Panc1 (cell line): ENCODE results near the gene CNTN1. TPM values are rescaled to one million over a fixed set of nuclear protein-coding genes. Genes with fewer than 3 reads are reported as not detected.

ENCODE experiments used
- ATAC-seq: fragments of 200-7000 bp; cut with Tn5 transposase; 2 replicates; pipeline ENCODE4 v1.9.1; 2020; ENCODE audit warnings: mild to moderate bottlenecking, moderate library complexity
- BruUV-seq: library from RNA; stranded (reverse); fragments of 400-500 nt; replicated peaks from 2 replicates; lab custom pipeline; 2021; lab: Mats Ljungman, UMichigan
- CTCF ChIA-PET: fragments of 300-600 bp; sonication (Branson Sonifier 250); formaldehyde crosslinking; loops from one replicate; lab custom pipeline; 2022; ENCODE audit warnings: antibody characterized with exemption; lab: Charles Lee
- POLR2A ChIA-PET: fragments of 300-600 bp; sonication (Branson Sonifier 250); formaldehyde crosslinking; loops from one replicate; lab custom pipeline; 2022; ENCODE audit warnings: antibody characterized with exemption; lab: Charles Lee
- DNase-seq: peaks from one replicate; pipeline ENCODE4 v3.0.0-alpha.2; 2010; ENCODE audit warnings: low read depth, low spot score
- H3K27ac ChIP-seq: 2 replicates; pipeline ENCODE4 v1.5.1; 2011; ENCODE audit warnings: mild to moderate bottlenecking, low read length, inconsistent platforms
- H3K27me3 ChIP-seq: fragments of 200-500 bp; sonication (Bioruptor generic); 2 replicates; pipeline ENCODE4 v1.6.0; 2014; ENCODE audit warnings: low read length, inconsistent platforms; ENCODE audit not compliant: control insufficient read depth, insufficient read depth
- H3K36me3 ChIP-seq: fragments of 200-500 bp; sonication (Bioruptor generic); 2 replicates; pipeline ENCODE4 v1.5.1; 2014; ENCODE audit warnings: inconsistent platforms, mild to moderate bottlenecking, low read length, moderate library complexity; ENCODE audit not compliant: control insufficient read depth, insufficient read depth
- H3K4me1 ChIP-seq: 2 replicates; pipeline ENCODE4 v1.5.1; 2011; ENCODE audit warnings: inconsistent platforms, mild to moderate bottlenecking, low read length, moderate library complexity; ENCODE audit not compliant: control insufficient read depth, insufficient read depth
- H3K4me3 ChIP-seq, 2 experiments: 2 replicates each; pipeline ENCODE4 v1.5.1; 2011 to 2012; ENCODE audit warnings: low read depth in 2 of 2, low read length in 2 of 2, mild to moderate bottlenecking in 2 of 2, inconsistent platforms in 1 of 2, moderate library complexity in 1 of 2
- H3K9me3 ChIP-seq: fragments of 200-500 bp; sonication (Bioruptor generic); 2 replicates; pipeline ENCODE4 v1.5.1; 2014; ENCODE audit warnings: low read depth, mild to moderate bottlenecking, inconsistent platforms, low read length, moderate library complexity; ENCODE audit not compliant: control insufficient read depth, insufficient read depth
- CTCF ChIP-seq: fragments of 450-650 bp; IDR thresholded peaks from 2 replicates; pipeline ENCODE4 v1.5.1; 2017; ENCODE audit warnings: mild to moderate bottlenecking
- POLR2AphosphoS5 ChIP-seq: IDR thresholded peaks from 2 replicates; pipeline ENCODE4 v1.6.1; 2012; ENCODE audit warnings: mild to moderate bottlenecking, low read depth, low read length, moderate library complexity
- REST ChIP-seq, 2 experiments: IDR thresholded peaks; 2 replicates each; pipeline ENCODE4 v1.6.1; 2011 to 2012; ENCODE audit warnings: low read depth in 2 of 2, control low read depth in 1 of 2, low read length in 1 of 2, mild to moderate bottlenecking in 1 of 2, moderate library complexity in 1 of 2; ENCODE audit not compliant: insufficient read depth in 1 of 2
- SIN3A ChIP-seq: IDR thresholded peaks from 2 replicates; pipeline ENCODE4 v1.6.1; 2012; ENCODE audit warnings: low read depth, mild to moderate bottlenecking, low read length, moderate library complexity, borderline replicate concordance; ENCODE audit not compliant: insufficient read depth
- TCF7L2 ChIP-seq: IDR thresholded peaks from 2 replicates; pipeline ENCODE4 v1.6.1; 2011; ENCODE audit warnings: mild to moderate bottlenecking, low read depth, low read length, inconsistent platforms
- in situ Hi-C: cut with HindIII; loops from 2 replicates; pipeline ENCODE4 v1.10.0; 2016; ENCODE audit warnings: low sequenced_read_pairs, low pct_unique_long_range_greater_than_20kb
- intact Hi-C: fragments of 100-400 bp; cut with micrococcal nuclease; formaldehyde crosslinking; loops from one replicate; pipeline ENCODE4 v1.10.0; 2022; ENCODE audit not compliant: unreplicated experiment
- total RNA-seq: library from RNA; stranded (reverse); gene quantifications from one replicate; pipeline ENCODE4 v1.2.1, GENCODE V29; 2021; ENCODE audit not compliant: unreplicated experiment

CNTN1 gene
- total RNA-seq, 1 experiment from 2014 or later: not detected

- no peaks in the 10 kb centered on the region for H3K4me1 ChIP-seq
Measured at GRCh38 chr12:40693207-40693821, 1.1 kb downstream of the CNTN1 start.

GRCh38 chr12:40697566-40698259 lies 5.5 kb downstream of the CNTN1 start:
- Histone ChIP-seq H3K4me1 (no peaks in the 10 kb centered on the region), H3K27ac (no peak overlapping the region), H3K36me3 (no peaks in the 10 kb centered on the region), H3K4me3 (no peak overlapping the region), H3K27me3 (no peaks in the 10 kb centered on the region), H3K9me3 (no peaks in the 10 kb centered on the region)
- DNase-seq (no peak), ATAC-seq (no peak)
- BruUV-seq: no TSS peak
- CTCF ChIA-PET: no interaction called here
- TF ChIP-seq TCF7L2 (no peak), REST (IDR thresholded peaks at IDR 0.05; ENCODE audit: insufficient read depth in 1 of 2, low read depth in 2 of 2, low read length in 1 of 2) (no peak), POLR2AphosphoS5 (no peak), SIN3A (no peak), CTCF (no peak)
- POLR2A ChIA-PET: interaction anchor here (0.6 kb wide), 1 partner anchor 545 kb away, joined by 5 read pairs; no protein-coding TSS in a partner anchor
- in situ Hi-C loops: no loop called here
- intact Hi-C loops: no loop called here

More at GRCh38 chr12:40693207-40693821, 1.1 kb downstream of the CNTN1 start:
- Histone ChIP-seq H3K27me3 (no peaks in the 10 kb centered on the region), H3K4me3 (no peak overlapping the region; a peak in 1 of 4 replicates), H3K27ac (no peak overlapping the region), H3K9me3 (no peaks in the 10 kb centered on the region), H3K36me3 (no peaks in the 10 kb centered on the region)
- in situ Hi-C loops (no loop called here), intact Hi-C loops (no loop called here)
- TF ChIP-seq SIN3A: no peak
- TF ChIP-seq TCF7L2: no peak
- no TSS peak for BruUV-seq
- POLR2A ChIA-PET: no interaction called here
- no peak for ATAC-seq
- CTCF ChIA-PET: no interaction called here
- no peak for DNase-seq

GRCh38 chr12:40701756-40702155 lies 9.5 kb downstream of the CNTN1 start:
- in situ Hi-C loops (no loop called here), intact Hi-C loops (no loop called here)
- POLR2A ChIA-PET: no interaction called here
- Histone ChIP-seq H3K4me1 (no peaks in the 10 kb centered on the region), H3K9me3 (no peaks in the 10 kb centered on the region), H3K4me3 (no peak overlapping the region), H3K27ac (no peak overlapping the region), H3K36me3 (no peaks in the 10 kb centered on the region), H3K27me3 (no peaks in the 10 kb centered on the region)
- CTCF ChIA-PET: no interaction called here
- no TSS peak for BruUV-seq
- ATAC-seq: no peak
- no peak for DNase-seq
- no peak for TF ChIP-seq CTCF
- TF ChIP-seq TCF7L2: no peak
- TF ChIP-seq POLR2AphosphoS5: no peak
- no peak for TF ChIP-seq REST (IDR thresholded peaks at IDR 0.05; ENCODE audit: insufficient read depth in 1 of 2, low read depth in 2 of 2, low read length in 1 of 2)
- no peak for TF ChIP-seq SIN3A
